ENCODE data around the gene PPP2R1B. TPM values are rescaled to one million over a fixed set of nuclear protein-coding genes. Genes with fewer than 3 reads are reported as not detected.

The PPP2R1B gene
- total and polyA plus RNA-seq, 8 donors: 5.5 to 71.2 (median 24.8) TPM

GRCh38 chr11:111779118-111779517, 12.9 kb upstream of the PPP2R1B start:
- DNase-seq: no peak
- Histone ChIP-seq H3K4me1 (peaks cover 10 to 53% (median 23%) of the 10 kb centered on the region in 4 donors), H3K27ac (no peak overlapping the region), H3K4me3 (no peak overlapping the region), H3K36me3 (peaks cover 0 to 3% (median 1%) of the 10 kb centered on the region in 4 donors), H3K9me3 (no peaks in the 10 kb centered on the region), H3K27me3 (no peaks in the 10 kb centered on the region)
- intact Hi-C loops (cut with DNase I; ENCODE audit: low total_unique reads): no loop called here
- 79 to 89% (median 85%) methylated on average over 6 of the region's 6 CpGs for WGBS, 5 donors
- TF ChIP-seq CTCF (IDR thresholded peaks at IDR 0.05): no peak
- no peak for TF ChIP-seq POLR2A (IDR thresholded peaks at IDR 0.05)
- no peak for TF ChIP-seq POLR2AphosphoS5 (IDR thresholded peaks at IDR 0.05)

- Histone ChIP-seq H3K27me3 (no peaks in the 10 kb centered on the region), H3K36me3 (no peaks in the 10 kb centered on the region), H3K27ac (no peak overlapping the region), H3K9me3 (no peaks in the 10 kb centered on the region), H3K4me1 (peaks cover 10 to 54% (median 23%) of the 10 kb centered on the region in 4 donors), H3K4me3 (no peak overlapping the region)
- intact Hi-C loops (cut with DNase I; ENCODE audit: low total_unique reads): no loop called here
- no peak for DNase-seq
- TF ChIP-seq POLR2AphosphoS5 (IDR thresholded peaks at IDR 0.05) (no peak), POLR2A (IDR thresholded peaks at IDR 0.05) (no peak), CTCF (IDR thresholded peaks at IDR 0.05) (no peak), EP300 (IDR thresholded peaks at IDR 0.05) (no peak)
- WGBS, 5 donors: 53 to 76% (median 60%) methylated on average over 3 of the region's 3 CpGs
Observed at GRCh38 chr11:111778047-111778558, 11.9 kb upstream of the PPP2R1B start.

- no peaks in the 10 kb centered on the region for H3K36me3 ChIP-seq
- DNase-seq: peak in 1 of 2 donors; percentile 89
- TF ChIP-seq POLR2A (IDR thresholded peaks at IDR 0.05) (no peak), EP300 (IDR thresholded peaks at IDR 0.05) (no peak), CTCF (IDR thresholded peaks at IDR 0.05) (peak in 5 of 7 experiments; percentile 57 to 88 (median 78)), POLR2AphosphoS5 (IDR thresholded peaks at IDR 0.05) (peak in 1 of 3 donors; percentile 62)
- no peaks in the 10 kb centered on the region for H3K27me3 ChIP-seq
- WGBS, 5 donors: 55 to 71% (median 57%) methylated on average over 4 of the region's 4 CpGs
- H3K9me3 ChIP-seq: no peaks in the 10 kb centered on the region
- peaks cover 10 to 48% (median 22%) of the 10 kb centered on the region in 4 donors for H3K4me1 ChIP-seq
- no peak overlapping the region for H3K4me3 ChIP-seq
- intact Hi-C loops (cut with DNase I; ENCODE audit: low total_unique reads): no loop called here
- H3K27ac ChIP-seq: peak overlapping the region in 3 of 5 donors; percentile 28 to 73 (median 70)
Observed at GRCh38 chr11:111777094-111778046, 11.2 kb upstream of the PPP2R1B start.

GRCh38 chr11:111776398-111777093, 10.4 kb upstream of the PPP2R1B start:
- peak overlapping the region in 4 of 5 donors; percentile 9 to 73 (median 49) for H3K27ac ChIP-seq
- no peaks in the 10 kb centered on the region for H3K27me3 ChIP-seq
- no peak overlapping the region for H3K4me3 ChIP-seq
- peaks cover 10 to 40% (median 19%) of the 10 kb centered on the region in 4 donors for H3K4me1 ChIP-seq
- WGBS, 5 donors: 81 to 86% (median 83%) methylated on average over 6 of the region's 6 CpGs
- H3K36me3 ChIP-seq: no peaks in the 10 kb centered on the region
- peak in 1 of 2 donors; percentile 16 for DNase-seq
- no peaks in the 10 kb centered on the region for H3K9me3 ChIP-seq
- intact Hi-C loops (cut with DNase I; ENCODE audit: low total_unique reads): no loop called here
- TF ChIP-seq POLR2AphosphoS5 (IDR thresholded peaks at IDR 0.05) (no peak), CTCF (IDR thresholded peaks at IDR 0.05) (no peak), EP300 (IDR thresholded peaks at IDR 0.05) (no peak), POLR2A (IDR thresholded peaks at IDR 0.05) (no peak)

Measured in stomach (tissue), 9 donors.